ENCODE data around the gene CATSPER1. TPM values are rescaled to one million over a fixed set of nuclear protein-coding genes. Genes with fewer than 3 reads are reported as not detected.

Gene CATSPER1
- total RNA-seq, 1 experiment from 2014 or later = 2.4 TPM

- no TSS peak for BruUV-seq (replicated peaks)
- intact Hi-C loops (cut with micrococcal nuclease) = loop anchor here (1.0 kb wide), 4 partner anchors 98 to 283 kb away; no protein-coding TSS in a partner anchor
- Histone ChIP-seq H3K4me1 (ENCODE audit: control insufficient read depth in 1 of 2, insufficient read depth in 2 of 2, low read length in 2 of 2) (peaks cover 0 to 8% of the 10 kb centered on the region in 2 experiments; a peak in 2 of 4 replicates), H3K4me3 (replicated peaks in 1 of 2; ENCODE audit: low read depth in 1 of 2, low read length in 2 of 2) (no peak overlapping the region), H4K20me1 (ENCODE audit: insufficient read depth) (no peaks in the 10 kb centered on the region), H3K9me2 (ENCODE audit: insufficient read depth) (no peaks in the 10 kb centered on the region), H3K9ac (ENCODE audit: low read length) (no peak overlapping the region), H3K27me3 (ENCODE audit: insufficient read depth, low read length) (no peaks in the 10 kb centered on the region), H3K4me2 (ENCODE audit: low read length) (no peak overlapping the region), H3K9me3 (ENCODE audit: control insufficient read depth in 1 of 2, insufficient read depth in 1 of 2, low read depth in 1 of 2, low read length in 2 of 2) (no peaks in the 10 kb centered on the region), H3K79me2 (ENCODE audit: insufficient read depth, low read length) (no peaks in the 10 kb centered on the region), H3K36me3 (ENCODE audit: control insufficient read depth in 1 of 2, insufficient read depth in 2 of 2, low read length in 2 of 2) (no peaks in the 10 kb centered on the region; a peak in 1 of 4 replicates), H3K27ac (ENCODE audit: low read depth, low read length) (peak overlapping the region; percentile 39), H2AFZ (ENCODE audit: low read depth, low read length, poor library complexity, severe bottlenecking) (no peak overlapping the region)
- TF ChIP-seq CBX3 (IDR thresholded peaks at IDR 0.05; ENCODE audit: low read depth) (0 out of 2 replicates have a peak, but pooled peaks have one; percentile 32), ELF1 (IDR thresholded peaks at IDR 0.05; ENCODE audit: borderline replicate concordance, low read depth) (no peak), MAX (IDR thresholded peaks at IDR 0.05) (peak; percentile 7; the same call in 1 of the 2 replicates), POLR2A (IDR thresholded peaks at IDR 0.05; ENCODE audit: borderline replicate concordance, extremely low read depth, insufficient read depth, insufficient read length) (no peak), EZH2 (IDR thresholded peaks at IDR 0.05) (no peak), POLR2AphosphoS5 (IDR thresholded peaks at IDR 0.05; ENCODE audit: low read depth, low read length) (0 out of 2 replicates have a peak, but pooled peaks have one; percentile 18), RAD21 (IDR thresholded peaks at IDR 0.05; ENCODE audit: low read depth) (peak; percentile 100), SRF (IDR thresholded peaks at IDR 0.05; ENCODE audit: low read depth) (no peak)
- TF ChIP-seq, protein P1, sequence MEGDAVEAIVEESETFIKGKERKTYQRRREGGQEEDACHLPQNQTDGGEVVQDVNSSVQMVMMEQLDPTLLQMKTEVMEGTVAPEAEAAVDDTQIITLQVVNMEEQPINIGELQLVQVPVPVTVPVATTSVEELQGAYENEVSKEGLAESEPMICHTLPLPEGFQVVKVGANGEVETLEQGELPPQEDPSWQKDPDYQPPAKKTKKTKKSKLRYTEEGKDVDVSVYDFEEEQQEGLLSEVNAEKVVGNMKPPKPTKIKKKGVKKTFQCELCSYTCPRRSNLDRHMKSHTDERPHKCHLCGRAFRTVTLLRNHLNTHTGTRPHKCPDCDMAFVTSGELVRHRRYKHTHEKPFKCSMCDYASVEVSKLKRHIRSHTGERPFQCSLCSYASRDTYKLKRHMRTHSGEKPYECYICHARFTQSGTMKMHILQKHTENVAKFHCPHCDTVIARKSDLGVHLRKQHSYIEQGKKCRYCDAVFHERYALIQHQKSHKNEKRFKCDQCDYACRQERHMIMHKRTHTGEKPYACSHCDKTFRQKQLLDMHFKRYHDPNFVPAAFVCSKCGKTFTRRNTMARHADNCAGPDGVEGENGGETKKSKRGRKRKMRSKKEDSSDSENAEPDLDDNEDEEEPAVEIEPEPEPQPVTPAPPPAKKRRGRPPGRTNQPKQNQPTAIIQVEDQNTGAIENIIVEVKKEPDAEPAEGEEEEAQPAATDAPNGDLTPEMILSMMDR (IDR thresholded peaks at IDR 0.05 in 2 of 3, conservative IDR thresholded peaks at IDR 0.05 in 1 of 3; ENCODE audit: borderline replicate concordance in 1 of 3, insufficient read depth in 1 of 3, low read depth in 2 of 3, low read length in 2 of 3) = peak; percentile 88 to 100 (median 99)
- DNase-seq (ENCODE audit: low read depth, low spot score) (peak; percentile 95), ATAC-seq (peak; percentile 98)
- ChIA-PET RAD21 (ENCODE audit: low non-redundant PET in 1 of 2, low total read pairs in 2 of 2, uncharacterized antibody in 2 of 2, unreplicated experiment in 2 of 2) (interaction anchor here (0.8 kb wide), 2 partner anchors 101 to 104 kb away, joined by 4 read pairs; partner anchors contain the start of gene FIBP (in 1 of the 2)), CTCF (interaction anchor here (0.6 to 4.3 kb wide), 13 partner anchors 9 to 621 kb away, joined by 3 to 38 read pairs (median 4); partner anchors contain the start of genes CCDC85B, FIBP, KAT5 and MUS81), POLR2A (interaction anchor here (0.7 to 1.7 kb wide), 3 partner anchors 87 to 97 kb away, joined by 3 to 8 read pairs (median 7); no protein-coding TSS in a partner anchor)
Measured at GRCh38 chr11:65988791-65989592, 37.3 kb downstream of the CATSPER1 start.

All from HCT116 (cell line).